GM19395 (cell line): ENCODE measurements around the gene ABCA4.
"Not testable (repeated sequence)": the region's sequence is repeated elsewhere in the genome, so short reads cannot be mapped to it uniquely, and the experiment has no call there.

Source experiments
- ATAC-seq: cut with Tn5 transposase; IDR thresholded peaks from one replicate; pipeline ENCODE4 v1.9.1; 2021; ENCODE audit warnings: mild to moderate bottlenecking, moderate library complexity; ENCODE audit not compliant: unreplicated experiment

ABCA4 gene

DNA sequence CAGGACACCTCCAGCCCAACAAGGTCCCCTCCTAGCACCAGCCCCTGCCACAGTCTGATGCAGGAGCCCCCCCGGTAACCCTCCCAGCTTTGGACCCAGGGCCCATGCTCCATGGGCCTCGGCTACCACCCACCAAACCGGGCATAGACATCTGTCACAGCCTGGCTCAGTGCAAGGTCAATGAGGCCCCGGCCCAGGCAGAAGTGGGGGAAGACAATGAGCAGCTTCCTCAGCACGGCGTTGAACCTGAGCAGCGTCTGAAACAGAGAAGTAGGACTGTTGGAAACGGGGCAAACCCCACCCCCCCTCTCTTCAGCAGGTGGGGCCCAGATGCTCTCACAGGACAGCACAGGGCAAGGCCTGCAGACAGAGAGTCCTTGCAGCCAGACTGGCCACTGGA, 109.8 kb downstream of the ABCA4 start:
- ATAC-seq, result no peak

GRCh38 chr1:94009304-94009703, 111.6 kb downstream of the ABCA4 start:
- ATAC-seq, result no peak

GRCh38 chr1:94006604-94007003, 114.3 kb downstream of the ABCA4 start:
- ATAC-seq, result no peak

GRCh38 chr1:94004924-94005323, 116.0 kb downstream of the ABCA4 start:
- no peak for ATAC-seq

DNA sequence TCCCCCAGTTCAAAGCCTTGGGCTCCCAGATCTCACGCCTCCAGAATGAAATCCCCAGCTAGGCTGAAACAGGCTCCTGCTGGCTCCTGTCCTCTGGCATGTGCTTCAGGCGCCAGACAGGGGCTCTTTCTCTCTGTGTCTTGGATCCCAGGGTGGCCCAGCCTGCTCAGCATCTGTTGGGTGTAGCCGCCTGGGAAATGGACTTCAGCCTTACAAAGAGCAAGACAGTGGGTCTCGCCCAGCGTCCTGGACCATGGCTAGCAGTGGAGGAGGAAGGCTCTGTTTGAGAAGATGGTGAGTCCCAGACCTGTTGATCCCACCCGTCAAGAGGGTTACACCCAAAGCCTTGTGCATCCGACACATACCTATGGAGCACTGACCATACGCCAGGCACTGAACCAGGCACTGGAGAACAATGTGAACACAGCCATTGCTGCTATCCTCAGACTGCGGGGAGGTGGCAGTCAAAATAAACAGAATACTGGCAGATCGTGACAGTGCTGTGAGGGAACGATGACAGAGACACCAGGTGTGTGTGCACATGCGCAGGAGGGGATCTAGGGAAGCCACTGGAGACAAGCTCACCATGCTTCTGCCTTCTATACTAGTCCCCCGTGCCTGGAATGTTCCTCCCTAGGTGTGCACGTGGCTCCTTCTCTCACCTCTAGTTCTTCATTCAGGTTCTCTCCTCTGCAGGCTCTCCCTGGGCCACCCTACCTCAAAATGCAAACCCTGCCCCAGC, 118.7 kb downstream of the ABCA4 start:
- ATAC-seq, result no peak

DNA sequence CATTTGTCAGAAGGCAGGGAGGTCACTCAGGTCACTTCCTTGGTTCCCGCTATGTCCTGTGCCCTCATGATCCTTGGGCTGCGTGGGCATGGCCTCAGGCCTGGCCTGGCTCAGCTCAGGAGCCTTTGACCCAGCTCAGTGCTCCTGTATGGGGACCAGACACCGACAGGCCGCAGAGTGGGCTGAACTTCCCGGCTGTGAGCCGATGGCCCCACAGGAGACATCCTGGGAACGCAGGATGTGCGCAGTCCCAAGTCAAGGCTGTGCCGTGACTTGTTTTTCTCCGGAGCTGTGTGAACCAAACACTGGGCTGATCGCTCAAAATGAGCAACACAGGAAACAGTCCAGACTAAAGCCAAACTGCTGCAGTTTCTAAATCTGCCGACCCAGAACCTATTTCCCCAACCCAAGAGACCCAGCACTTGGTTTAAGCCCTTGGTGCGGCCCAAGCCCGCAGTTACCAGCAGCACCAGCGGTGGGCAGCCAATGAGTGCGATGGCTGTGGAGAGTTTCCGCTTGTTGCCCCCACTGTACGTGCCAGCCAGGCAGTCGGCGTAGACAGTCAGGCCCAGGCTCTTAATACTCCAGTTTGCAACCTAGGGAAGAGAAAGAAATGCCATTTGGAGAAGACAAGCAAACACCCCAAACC, 119.4 kb downstream of the ABCA4 start:
- ATAC-seq, result no peak

- no peak for ATAC-seq
Measured at GRCh38 chr1:94000510-94001282, 120.3 kb downstream of the ABCA4 start.

- ATAC-seq, result no peak
Measured at GRCh38 chr1:93999840-94000415, 121.0 kb downstream of the ABCA4 start.

- ATAC-seq, result not testable (repeated sequence)
Measured at GRCh38 chr1:93998532-93998931, 122.4 kb downstream of the ABCA4 start.

DNA sequence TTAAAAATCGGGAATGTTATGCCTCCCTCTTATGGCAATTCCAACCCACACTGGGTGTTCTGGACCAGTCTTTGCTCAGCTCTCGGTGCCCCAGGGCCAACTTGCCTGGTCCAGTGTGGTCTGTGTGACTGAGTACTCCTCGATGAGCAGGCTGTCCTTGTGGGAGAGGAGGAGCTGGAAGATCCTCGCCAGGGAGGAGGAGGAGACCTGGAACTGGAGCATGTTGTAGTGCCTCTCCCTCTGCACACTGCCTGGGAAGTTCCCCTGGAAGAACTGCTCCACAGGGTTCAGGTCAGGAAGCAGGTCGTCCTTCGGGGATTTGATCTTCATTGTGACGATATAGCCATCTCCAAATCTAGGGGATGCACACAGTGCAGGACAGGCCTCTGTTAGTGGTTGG, 123.2 kb downstream of the ABCA4 start:
- no peak for ATAC-seq

GRCh38 chr1:93995837-93996536, 125.0 kb downstream of the ABCA4 start:
- ATAC-seq, result no peak

GRCh38 chr1:93993731-93994130, 127.2 kb downstream of the ABCA4 start:
- no peak for ATAC-seq

- ATAC-seq, result no peak
Measured at GRCh38 chr1:93992954-93993353, 128.0 kb downstream of the ABCA4 start.

- ATAC-seq, result no peak
Measured at GRCh38 chr1:93992190-93992589, 128.8 kb downstream of the ABCA4 start.

GRCh38 chr1:93991271-93991670, 129.7 kb downstream of the ABCA4 start:
- ATAC-seq, result no peak

GRCh38 chr1:93990477-93990876, 130.5 kb downstream of the ABCA4 start:
- ATAC-seq, result not testable (repeated sequence)

GRCh38 chr1:93990010-93990409, 130.9 kb downstream of the ABCA4 start:
- no peak for ATAC-seq

DNA sequence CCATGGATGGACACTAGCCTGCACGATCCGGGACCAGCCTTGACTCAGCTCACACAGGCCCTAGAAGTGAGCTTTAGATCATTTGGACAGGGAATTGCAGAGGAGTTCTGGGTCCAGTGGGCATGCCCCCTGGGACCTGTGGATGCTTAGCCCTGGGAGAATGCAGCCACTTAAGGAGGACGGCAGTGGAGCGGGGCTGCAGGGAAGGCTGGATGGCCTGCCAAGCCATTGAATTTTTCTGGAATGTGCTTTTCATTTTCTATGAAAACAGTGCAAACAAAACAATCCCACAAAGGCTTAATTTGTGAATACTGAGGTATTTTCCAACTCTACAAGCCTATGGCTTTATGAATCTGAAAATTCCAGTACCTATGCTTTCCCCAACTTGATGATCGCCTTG, 131.3 kb downstream of the ABCA4 start:
- no peak for ATAC-seq

DNA sequence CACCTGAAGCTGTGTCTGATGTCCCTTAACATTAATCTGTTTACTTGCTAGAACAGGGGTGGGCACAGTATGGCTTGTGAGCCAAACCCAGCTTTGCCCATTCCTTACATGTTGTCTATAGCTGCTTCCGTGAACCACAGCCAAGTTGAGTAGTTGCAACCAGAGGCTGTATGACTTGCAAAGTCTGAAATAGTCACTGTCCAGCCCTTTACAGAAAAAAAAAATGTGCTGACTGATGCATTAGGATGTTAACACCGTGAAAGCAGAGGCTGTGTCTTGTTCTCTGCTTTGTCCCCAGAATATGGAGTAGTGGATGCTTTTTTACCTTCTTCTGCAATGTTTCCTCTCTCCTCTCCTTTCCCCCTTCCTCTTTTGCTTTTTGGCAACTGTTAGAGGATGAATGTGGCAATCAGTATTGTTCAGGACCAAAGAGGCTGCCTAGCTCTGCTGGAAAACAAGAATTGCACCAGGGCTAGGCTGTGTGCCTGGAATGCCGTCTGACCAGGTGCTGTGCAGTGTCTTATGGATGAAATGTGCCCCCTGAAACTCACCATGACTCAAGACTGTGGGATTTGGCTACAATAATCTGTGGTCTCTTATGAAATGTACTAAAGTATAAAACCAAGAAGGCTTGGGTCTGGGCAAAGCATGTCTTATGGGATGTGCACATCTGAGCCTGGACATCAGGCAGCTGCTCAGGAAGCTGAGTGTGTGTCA, 132.2 kb downstream of the ABCA4 start:
- ATAC-seq, result no peak

DNA sequence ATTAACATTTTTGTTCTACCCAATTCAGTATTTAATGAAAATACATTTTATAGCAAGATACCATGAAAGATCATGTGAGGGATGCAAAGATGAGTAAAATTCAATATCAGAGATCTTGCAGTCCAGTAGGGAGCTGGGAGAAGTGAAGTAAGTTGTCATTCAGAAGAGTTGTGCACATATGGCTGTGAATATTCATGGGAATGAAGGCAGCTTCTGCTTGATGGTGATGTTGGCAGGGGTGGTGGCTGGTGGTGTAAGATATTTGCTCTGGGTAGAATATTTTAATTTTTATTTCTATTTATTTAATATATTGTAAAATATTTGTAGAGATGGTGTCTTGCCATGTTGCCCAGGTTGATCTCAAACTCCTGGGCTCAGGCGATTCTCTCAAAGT, 139.7 kb downstream of the ABCA4 start:
- no peak for ATAC-seq
